Panc1 (cell line): ENCODE data around the gene GOLGA8N. TPM values are rescaled to one million over a fixed set of nuclear protein-coding genes. Genes with fewer than 3 reads are reported as not detected.
"Not testable (repeated sequence)": the region's sequence is repeated elsewhere in the genome, so short reads cannot be mapped to it uniquely, and the experiment has no call there.

Experiments used
- ATAC-seq: fragments of 200-7000 bp; cut with Tn5 transposase; 2 replicates; pipeline ENCODE4 v1.9.1; 2020; ENCODE audit warnings: mild to moderate bottlenecking, moderate library complexity
- Bru-seq: library from RNA; stranded (reverse); fragments of 400-500 nt; gene quantifications from one replicate; lab custom pipeline; 2021; lab: Mats Ljungman, UMichigan
- BruChase-seq, 2 experiments: library from RNA; stranded (reverse); fragments of 400-500 nt; gene quantifications; one replicate each; lab custom pipeline; 2021; lab: Mats Ljungman, UMichigan
- BruUV-seq: library from RNA; stranded (reverse); fragments of 400-500 nt; replicated peaks from 2 replicates; lab custom pipeline; 2021; lab: Mats Ljungman, UMichigan
- CTCF ChIA-PET: fragments of 300-600 bp; sonication (Branson Sonifier 250); formaldehyde crosslinking; loops from one replicate; lab custom pipeline; 2022; ENCODE audit warnings: antibody characterized with exemption; lab: Charles Lee
- POLR2A ChIA-PET: fragments of 300-600 bp; sonication (Branson Sonifier 250); formaldehyde crosslinking; loops from one replicate; lab custom pipeline; 2022; ENCODE audit warnings: antibody characterized with exemption; lab: Charles Lee
- DNase-seq: peaks from one replicate; pipeline ENCODE4 v3.0.0-alpha.2; 2010; ENCODE audit warnings: low read depth, low spot score
- H3K27ac ChIP-seq: 2 replicates; pipeline ENCODE4 v1.5.1; 2011; ENCODE audit warnings: mild to moderate bottlenecking, low read length, inconsistent platforms
- H3K27me3 ChIP-seq: fragments of 200-500 bp; sonication (Bioruptor generic); 2 replicates; pipeline ENCODE4 v1.6.0; 2014; ENCODE audit warnings: low read length, inconsistent platforms; ENCODE audit not compliant: control insufficient read depth, insufficient read depth
- H3K36me3 ChIP-seq: fragments of 200-500 bp; sonication (Bioruptor generic); 2 replicates; pipeline ENCODE4 v1.5.1; 2014; ENCODE audit warnings: inconsistent platforms, mild to moderate bottlenecking, low read length, moderate library complexity; ENCODE audit not compliant: control insufficient read depth, insufficient read depth
- H3K4me1 ChIP-seq: 2 replicates; pipeline ENCODE4 v1.5.1; 2011; ENCODE audit warnings: inconsistent platforms, mild to moderate bottlenecking, low read length, moderate library complexity; ENCODE audit not compliant: control insufficient read depth, insufficient read depth
- H3K4me3 ChIP-seq, 2 experiments: 2 replicates each; pipeline ENCODE4 v1.5.1; 2011 to 2012; ENCODE audit warnings: low read depth in 2 of 2, low read length in 2 of 2, mild to moderate bottlenecking in 2 of 2, inconsistent platforms in 1 of 2, moderate library complexity in 1 of 2
- H3K9me3 ChIP-seq: fragments of 200-500 bp; sonication (Bioruptor generic); 2 replicates; pipeline ENCODE4 v1.5.1; 2014; ENCODE audit warnings: low read depth, mild to moderate bottlenecking, inconsistent platforms, low read length, moderate library complexity; ENCODE audit not compliant: control insufficient read depth, insufficient read depth
- in situ Hi-C: cut with HindIII; loops from 2 replicates; pipeline ENCODE4 v1.10.0; 2016; ENCODE audit warnings: low sequenced_read_pairs, low pct_unique_long_range_greater_than_20kb
- intact Hi-C: fragments of 100-400 bp; cut with micrococcal nuclease; formaldehyde crosslinking; loops from one replicate; pipeline ENCODE4 v1.10.0; 2022; ENCODE audit not compliant: unreplicated experiment
- long read RNA-seq: library from polyadenylated mRNA; unstranded; transcript quantifications from one replicate; pipeline ENCODE4 v2.0.0, GENCODE V29; 2021; ENCODE audit not compliant: unreplicated experiment
- polyA plus RNA-seq: library from polyadenylated mRNA; unstranded; fragments of >200 nt; gene quantifications from one replicate; pipeline ENCODE4 v1.2.1, GENCODE V29; 2012; ENCODE audit warnings: missing spikeins; ENCODE audit not compliant: insufficient read length
- total RNA-seq: library from RNA; stranded (reverse); gene quantifications from one replicate; pipeline ENCODE4 v1.2.1, GENCODE V29; 2021; ENCODE audit not compliant: unreplicated experiment

Gene GOLGA8N
- total RNA-seq: 4.1 TPM
- 8.7 TPM for polyA plus RNA-seq
- Bru-seq, nascent RNA: percentile 35 among the genes with signal in this experiment
- percentile 50 among the genes with signal in this experiment for BruChase-seq, experiment 1, labeled RNA remaining after a 2-hour chase
- BruChase-seq, experiment 2, labeled RNA remaining after a 6-hour chase: percentile 60 among the genes with signal in this experiment
- long read RNA-seq: 0 reads

DNA sequence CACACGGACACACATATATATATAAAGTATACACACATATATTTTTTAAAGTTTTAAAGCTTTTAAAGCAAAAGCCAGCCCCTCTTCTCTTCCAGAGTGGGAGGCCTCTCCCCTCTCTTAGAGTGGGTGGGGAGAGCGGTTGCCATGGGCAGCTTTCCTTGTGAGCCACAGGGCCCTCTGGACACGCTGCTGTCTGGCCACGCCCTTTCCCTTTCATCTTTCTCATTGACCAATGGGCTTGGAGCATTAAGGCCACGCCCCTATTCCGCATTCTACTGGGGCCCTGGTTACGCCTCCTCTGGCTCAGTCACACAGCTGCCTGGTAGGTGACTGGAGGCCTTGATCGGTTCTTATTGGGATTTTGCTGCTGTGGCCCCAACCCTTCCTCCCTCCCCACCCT, at the start of gene GOLGA8N:
GOLGA8N (plus strand) TSS at position 306 of the 400 bp plus-strand sequence.
- POLR2A ChIA-PET, H3K9me3 ChIP-seq, DNase-seq, CTCF ChIA-PET, H3K4me1 ChIP-seq, H3K36me3 ChIP-seq, H3K27me3 ChIP-seq, BruUV-seq, intact Hi-C loops, H3K27ac ChIP-seq, H3K4me3 ChIP-seq, ATAC-seq, in situ Hi-C loops: not testable (repeated sequence)

- DNase-seq, CTCF ChIA-PET, H3K27me3 ChIP-seq, intact Hi-C loops, ATAC-seq, POLR2A ChIA-PET, in situ Hi-C loops, H3K4me3 ChIP-seq, H3K36me3 ChIP-seq, H3K9me3 ChIP-seq, H3K4me1 ChIP-seq, H3K27ac ChIP-seq, BruUV-seq: not testable (repeated sequence)
These were observed 49.8 kb upstream of the GOLGA8N start for GRCh38 chr15:32543456-32543855.

DNA sequence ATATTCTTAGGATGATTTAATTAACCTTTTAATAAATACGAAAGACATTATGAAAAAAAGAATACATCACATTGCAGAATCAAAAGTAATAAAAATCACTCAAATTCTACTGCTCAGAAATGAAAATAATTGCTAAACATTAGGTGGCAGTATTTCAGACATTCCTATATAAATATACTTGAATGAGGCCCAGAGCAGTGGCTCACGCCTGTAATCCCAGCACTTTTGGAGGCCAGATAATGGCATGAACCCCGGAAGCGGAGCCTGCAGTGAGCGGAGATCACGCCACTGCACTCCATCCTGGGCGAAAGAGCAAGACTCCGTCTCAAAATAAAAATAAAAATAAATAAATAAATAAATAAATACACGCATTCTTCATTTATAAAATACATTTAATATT, 48.1 kb upstream of the GOLGA8N start:
- DNase-seq, ATAC-seq, H3K9me3 ChIP-seq, H3K4me1 ChIP-seq, H3K27ac ChIP-seq, H3K4me3 ChIP-seq, BruUV-seq, H3K27me3 ChIP-seq, intact Hi-C loops, CTCF ChIA-PET, H3K36me3 ChIP-seq, in situ Hi-C loops, POLR2A ChIA-PET: not testable (repeated sequence)

DNA sequence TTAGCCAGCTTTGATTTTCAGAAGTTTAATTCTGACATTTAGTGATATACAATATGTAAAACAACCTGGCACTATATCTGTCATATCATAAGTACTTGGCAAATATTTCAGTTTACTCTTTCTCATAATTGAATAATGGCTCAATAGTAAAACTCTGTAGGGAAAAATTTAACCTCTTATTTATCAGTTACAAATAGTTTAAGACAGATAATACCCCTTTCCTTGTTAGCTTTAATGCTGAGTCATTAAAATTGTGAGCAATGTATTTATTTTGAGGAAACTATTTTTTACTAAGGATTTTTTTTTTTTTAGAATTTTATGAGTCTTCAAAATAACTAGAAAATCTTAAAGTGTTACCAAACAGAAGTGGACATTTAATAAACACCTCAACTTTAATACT, 38.7 kb upstream of the GOLGA8N start:
- CTCF ChIA-PET, H3K27ac ChIP-seq, intact Hi-C loops, H3K27me3 ChIP-seq, H3K36me3 ChIP-seq, H3K4me3 ChIP-seq, in situ Hi-C loops, BruUV-seq, H3K9me3 ChIP-seq, ATAC-seq, H3K4me1 ChIP-seq, POLR2A ChIA-PET, DNase-seq: not testable (repeated sequence)

GRCh38 chr15:32562198-32562597, 31.1 kb upstream of the GOLGA8N start:
- POLR2A ChIA-PET, DNase-seq, H3K27me3 ChIP-seq, H3K4me3 ChIP-seq, CTCF ChIA-PET, intact Hi-C loops, H3K36me3 ChIP-seq, H3K9me3 ChIP-seq, H3K27ac ChIP-seq, H3K4me1 ChIP-seq, BruUV-seq, ATAC-seq, in situ Hi-C loops: not testable (repeated sequence)

- ATAC-seq, H3K27ac ChIP-seq, intact Hi-C loops, H3K9me3 ChIP-seq, H3K4me3 ChIP-seq, POLR2A ChIA-PET, BruUV-seq, DNase-seq, H3K27me3 ChIP-seq, in situ Hi-C loops, CTCF ChIA-PET, H3K4me1 ChIP-seq, H3K36me3 ChIP-seq: not testable (repeated sequence)
These were observed 24.3 kb upstream of the GOLGA8N start for GRCh38 chr15:32568988-32569387.

DNA sequence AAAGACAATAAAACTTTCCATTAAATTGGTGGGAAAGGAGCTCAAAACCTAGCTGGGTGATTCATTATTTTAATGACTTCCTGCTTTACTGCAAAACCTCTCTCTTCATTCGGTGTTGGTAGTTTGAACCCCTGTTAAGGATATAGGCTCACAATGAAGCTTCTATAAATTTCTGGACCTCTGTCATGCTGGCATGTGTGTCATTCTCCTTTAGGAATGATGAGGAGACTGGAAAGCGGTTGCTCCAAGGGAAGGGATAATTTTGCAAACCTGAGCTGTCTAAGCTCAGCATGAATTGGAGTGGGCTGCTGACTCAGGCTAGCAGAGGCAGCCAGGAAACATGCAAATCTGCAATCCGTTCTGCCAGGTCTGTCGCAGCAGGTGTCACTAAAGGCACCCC, 14.8 kb upstream of the GOLGA8N start:
- intact Hi-C loops: not testable (repeated sequence)

More for the DNA sequence above, 14.8 kb upstream of the GOLGA8N start:
- H3K27me3 ChIP-seq, H3K9me3 ChIP-seq, in situ Hi-C loops, BruUV-seq, DNase-seq, ATAC-seq, POLR2A ChIA-PET, CTCF ChIA-PET, H3K4me1 ChIP-seq, H3K4me3 ChIP-seq, H3K36me3 ChIP-seq, H3K27ac ChIP-seq: not testable (repeated sequence)
